Activated naive CD4-positive, alpha-beta T cell treated with anti-CD3 and anti-CD28 coated beads, Interleukin-2, amount 50 U/mL, for 16 hours (primary cell): ENCODE measurements around the gene C1QTNF8.

Source experiments
- DNase-seq: peaks from one replicate; pipeline ENCODE4 v3.0.0-alpha.2; 2020

The C1QTNF8 gene

DNA sequence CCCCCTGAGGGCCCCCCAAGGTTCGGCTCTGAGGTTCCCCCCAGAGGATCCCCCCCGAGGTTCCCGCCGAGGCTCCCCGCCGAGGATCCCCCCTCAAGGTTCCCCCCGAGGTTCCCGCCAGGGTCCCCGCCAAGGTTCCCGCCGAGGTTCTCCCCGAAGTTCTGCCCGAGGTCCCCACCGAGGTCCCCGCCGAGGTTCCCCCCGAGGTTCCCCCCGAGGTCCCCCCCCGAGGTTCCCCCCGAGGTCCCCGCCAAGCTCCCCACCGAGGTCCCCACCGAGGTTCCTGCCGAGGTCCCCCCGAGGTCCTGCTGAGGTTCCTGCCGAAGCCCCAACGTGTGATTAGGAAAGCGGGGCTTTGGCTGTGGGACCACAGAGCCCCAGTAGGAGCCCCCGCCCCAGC is 55.7 kb downstream of the C1QTNF8 start:
- no peak for DNase-seq

DNA sequence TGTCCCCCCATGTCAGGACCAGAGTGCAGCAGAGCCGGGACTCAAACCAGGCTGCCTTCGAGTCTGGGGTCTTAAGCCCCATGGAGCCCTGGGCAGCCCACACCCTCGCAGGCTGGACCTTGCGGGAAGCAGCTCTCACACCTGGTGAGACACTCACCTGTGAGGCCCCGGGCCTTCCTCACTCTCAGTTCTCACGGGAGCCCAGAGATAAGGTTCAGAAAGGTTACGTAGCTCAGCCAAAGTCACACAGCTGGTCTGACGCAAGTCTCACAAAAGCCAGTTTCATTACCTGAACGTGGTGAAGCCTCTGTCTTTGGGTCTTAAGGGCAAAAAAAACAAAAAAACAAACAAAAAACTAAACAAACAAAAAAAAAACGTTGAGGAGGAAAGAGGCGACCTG is 56.3 kb downstream of the C1QTNF8 start:
- DNase-seq = no peak

DNA sequence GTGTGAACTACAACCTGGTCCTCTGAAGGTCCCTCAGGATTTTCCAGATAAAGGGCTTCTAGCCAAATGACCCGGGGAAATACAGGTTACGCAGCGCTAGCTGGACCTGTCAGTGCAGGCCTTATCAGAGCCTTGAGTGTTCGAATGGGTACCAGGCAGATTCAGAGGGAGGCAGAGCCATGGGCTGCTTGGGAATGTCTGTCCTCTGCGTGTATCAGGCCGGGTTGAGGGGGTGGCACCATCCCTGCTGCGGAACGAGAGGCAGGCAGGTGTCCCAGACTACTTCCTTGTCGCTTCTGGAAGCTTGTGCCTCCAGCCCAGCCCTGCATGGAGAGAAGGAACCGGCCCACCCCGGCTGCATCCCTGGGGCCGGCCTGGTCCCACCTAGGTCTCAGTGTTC is 57.1 kb downstream of the C1QTNF8 start:
- DNase-seq = no peak
